WERI-Rb-1 (cell line): Measurements from ENCODE around the gene PEPD.
"Not testable (repeated sequence)": the region's sequence is repeated elsewhere in the genome, so short reads cannot be mapped to it uniquely, and the experiment has no call there.

Experiments
- DNase-seq: peaks from one replicate; pipeline ENCODE4 v3.0.0-alpha.2; 2020
- H3K27ac ChIP-seq: fragments of 250-450 bp; sonication (Bioruptor Pico); 2 replicates; pipeline ENCODE4 v1.5.1; 2020; ENCODE audit warnings: mild to moderate bottlenecking, moderate library complexity
- H3K27me3 ChIP-seq: fragments of 250-450 bp; sonication (Bioruptor Pico); 2 replicates; pipeline ENCODE4 v1.5.1; 2021; ENCODE audit warnings: mild to moderate bottlenecking, low read depth, moderate library complexity; ENCODE audit not compliant: insufficient read depth, severe bottlenecking
- H3K36me3 ChIP-seq: fragments of 250-450 bp; sonication (Bioruptor Pico); 2 replicates; pipeline ENCODE4 v1.5.1; 2020; ENCODE audit warnings: mild to moderate bottlenecking, moderate library complexity
- H3K4me3 ChIP-seq: 2 replicates; pipeline ENCODE4 v1.5.1; 2011; ENCODE audit warnings: low read depth, mild to moderate bottlenecking, control low read depth, low read length
- H3K9me3 ChIP-seq: fragments of 250-450 bp; sonication (Bioruptor Pico); 2 replicates; pipeline ENCODE4 v1.5.1; 2021; ENCODE audit warnings: mild to moderate bottlenecking, moderate library complexity; ENCODE audit not compliant: severe bottlenecking
- TF ChIP-seq, protein P1 (sequence below): IDR thresholded peaks from 2 replicates; pipeline ENCODE4 v1.5.1; 2011; ENCODE audit warnings: low read depth, mild to moderate bottlenecking, control low read depth, inconsistent platforms, low read length

PEPD gene

GRCh38 chr19:33484226-33484774, 37.3 kb downstream of the PEPD start:
- no peak overlapping the region for H3K4me3 ChIP-seq
- H3K36me3 ChIP-seq = no peaks in the 10 kb centered on the region
- no peaks in the 10 kb centered on the region for H3K9me3 ChIP-seq
- DNase-seq = no peak
- no peaks in the 10 kb centered on the region for H3K27me3 ChIP-seq
- no peak overlapping the region for H3K27ac ChIP-seq
- TF ChIP-seq, protein P1, sequence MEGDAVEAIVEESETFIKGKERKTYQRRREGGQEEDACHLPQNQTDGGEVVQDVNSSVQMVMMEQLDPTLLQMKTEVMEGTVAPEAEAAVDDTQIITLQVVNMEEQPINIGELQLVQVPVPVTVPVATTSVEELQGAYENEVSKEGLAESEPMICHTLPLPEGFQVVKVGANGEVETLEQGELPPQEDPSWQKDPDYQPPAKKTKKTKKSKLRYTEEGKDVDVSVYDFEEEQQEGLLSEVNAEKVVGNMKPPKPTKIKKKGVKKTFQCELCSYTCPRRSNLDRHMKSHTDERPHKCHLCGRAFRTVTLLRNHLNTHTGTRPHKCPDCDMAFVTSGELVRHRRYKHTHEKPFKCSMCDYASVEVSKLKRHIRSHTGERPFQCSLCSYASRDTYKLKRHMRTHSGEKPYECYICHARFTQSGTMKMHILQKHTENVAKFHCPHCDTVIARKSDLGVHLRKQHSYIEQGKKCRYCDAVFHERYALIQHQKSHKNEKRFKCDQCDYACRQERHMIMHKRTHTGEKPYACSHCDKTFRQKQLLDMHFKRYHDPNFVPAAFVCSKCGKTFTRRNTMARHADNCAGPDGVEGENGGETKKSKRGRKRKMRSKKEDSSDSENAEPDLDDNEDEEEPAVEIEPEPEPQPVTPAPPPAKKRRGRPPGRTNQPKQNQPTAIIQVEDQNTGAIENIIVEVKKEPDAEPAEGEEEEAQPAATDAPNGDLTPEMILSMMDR = no peak

DNA sequence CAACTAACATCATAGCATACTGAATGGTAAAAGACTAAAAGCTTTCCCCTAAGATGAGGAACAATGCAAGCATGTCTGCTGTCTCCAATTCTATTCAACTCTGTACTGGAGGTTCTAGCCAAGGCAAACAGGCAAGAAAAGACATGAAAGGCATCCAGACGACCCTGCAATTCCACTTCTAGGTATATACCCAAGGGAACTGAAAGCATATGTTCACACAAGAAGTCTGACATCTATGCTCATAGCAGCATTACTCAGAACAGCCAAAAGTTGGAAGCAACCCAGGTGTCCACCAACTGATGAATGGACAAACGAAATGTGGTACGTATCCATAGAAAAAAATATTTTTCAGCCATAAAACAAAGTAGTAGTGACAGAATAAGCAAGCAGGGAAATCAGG, 39.1 kb downstream of the PEPD start:
- Histone ChIP-seq H3K27me3 (no peaks in the 10 kb centered on the region), H3K4me3 (no peak overlapping the region), H3K9me3 (no peaks in the 10 kb centered on the region), H3K27ac (no peak overlapping the region), H3K36me3 (no peaks in the 10 kb centered on the region)
- TF ChIP-seq, protein P1 = no peak
- DNase-seq = no peak

DNA sequence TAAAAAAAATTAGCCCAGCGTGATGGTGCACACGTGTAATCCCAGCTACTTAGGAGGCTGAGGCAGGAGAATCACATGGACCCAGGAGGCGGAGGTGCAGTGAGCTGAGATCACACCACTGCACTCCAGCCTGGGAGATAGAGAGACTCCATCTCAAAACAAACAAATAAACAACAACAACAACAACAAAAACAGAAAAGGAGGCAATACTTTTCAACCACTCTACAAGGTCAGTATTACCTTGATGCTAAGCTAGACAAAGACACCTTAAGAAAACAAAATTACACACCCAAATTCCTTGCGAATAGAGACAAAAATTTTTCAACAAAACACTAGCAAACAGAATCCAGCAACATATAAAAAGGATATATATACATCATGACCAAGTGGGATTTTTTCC, 39.7 kb downstream of the PEPD start:
- TF ChIP-seq, protein P1 = no peak
- H3K27me3 ChIP-seq = no peaks in the 10 kb centered on the region
- no peaks in the 10 kb centered on the region for H3K9me3 ChIP-seq
- no peaks in the 10 kb centered on the region for H3K36me3 ChIP-seq
- no peak overlapping the region for H3K27ac ChIP-seq
- H3K4me3 ChIP-seq = no peak overlapping the region
- no peak for DNase-seq

DNA sequence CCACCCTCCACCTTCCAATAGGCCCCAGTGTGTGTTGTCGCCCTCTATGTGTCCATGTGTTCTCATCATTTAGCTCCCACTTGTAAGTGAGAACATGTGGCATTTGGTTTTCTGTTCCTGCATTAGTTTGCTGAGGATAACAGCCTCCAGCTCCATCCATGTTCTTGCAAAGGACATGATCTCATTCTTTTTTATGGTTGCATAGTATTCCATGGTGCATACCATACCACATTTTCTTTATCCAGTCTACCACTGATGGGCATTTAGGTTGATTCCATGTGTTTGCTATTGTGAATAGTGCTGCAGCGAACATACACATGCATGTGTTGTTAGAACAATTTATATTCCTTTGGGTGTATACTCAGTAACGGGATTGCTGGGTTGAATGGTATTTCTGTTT, 42.0 kb downstream of the PEPD start:
- H3K36me3 ChIP-seq, H3K4me3 ChIP-seq, H3K9me3 ChIP-seq, DNase-seq, H3K27me3 ChIP-seq, H3K27ac ChIP-seq: not testable (repeated sequence)

GRCh38 chr19:33477781-33478180, 43.8 kb downstream of the PEPD start:
- no peak overlapping the region for H3K27ac ChIP-seq
- no peaks in the 10 kb centered on the region for H3K27me3 ChIP-seq
- DNase-seq = no peak

DNA sequence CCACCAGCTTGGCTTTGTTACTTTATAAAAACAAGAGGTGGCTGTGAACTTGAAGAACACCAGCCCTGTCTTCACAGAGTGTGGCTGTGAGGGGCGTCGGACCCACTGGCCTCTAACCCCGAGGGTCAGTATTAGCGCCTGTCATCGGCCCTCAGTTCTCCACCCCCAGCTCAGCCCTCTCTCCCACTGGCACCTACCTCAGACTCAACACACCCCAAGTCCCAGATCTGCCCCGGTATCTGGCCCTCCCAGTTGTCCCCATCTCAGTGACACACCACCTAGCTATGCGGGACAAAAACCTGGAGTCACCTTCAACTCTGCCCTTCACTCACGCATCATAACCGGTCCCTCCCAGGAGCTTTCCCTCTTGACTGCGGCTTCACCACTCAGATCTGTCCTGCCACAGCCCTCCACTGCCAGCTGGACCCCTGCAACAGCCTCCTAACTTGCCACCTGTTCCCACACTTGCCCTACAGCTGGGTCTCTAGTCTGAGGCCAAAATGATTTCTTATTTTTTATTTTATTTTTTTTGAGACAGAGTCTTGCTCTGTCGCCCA, 45.4 kb downstream of the PEPD start:
- H3K27me3 ChIP-seq = no peaks in the 10 kb centered on the region
- H3K4me3 ChIP-seq = no peak overlapping the region
- DNase-seq = no peak
- TF ChIP-seq, protein P1 = no peak
- H3K9me3 ChIP-seq = no peaks in the 10 kb centered on the region
- H3K27ac ChIP-seq = no peak overlapping the region
- H3K36me3 ChIP-seq = no peaks in the 10 kb centered on the region

More at GRCh38 chr19:33477781-33478180, 43.8 kb downstream of the PEPD start:
- TF ChIP-seq, protein P1 = no peak
- H3K9me3 ChIP-seq = no peaks in the 10 kb centered on the region
- no peaks in the 10 kb centered on the region for H3K36me3 ChIP-seq
- no peak overlapping the region for H3K4me3 ChIP-seq
